ENCODE measurements around the gene NKX1-1. TPM values are rescaled to one million over a fixed set of nuclear protein-coding genes. Genes with fewer than 3 reads are reported as not detected.

Gene NKX1-1
- total and polyA plus RNA-seq, 2 experiments from 2014 or later, result not detected

DNA sequence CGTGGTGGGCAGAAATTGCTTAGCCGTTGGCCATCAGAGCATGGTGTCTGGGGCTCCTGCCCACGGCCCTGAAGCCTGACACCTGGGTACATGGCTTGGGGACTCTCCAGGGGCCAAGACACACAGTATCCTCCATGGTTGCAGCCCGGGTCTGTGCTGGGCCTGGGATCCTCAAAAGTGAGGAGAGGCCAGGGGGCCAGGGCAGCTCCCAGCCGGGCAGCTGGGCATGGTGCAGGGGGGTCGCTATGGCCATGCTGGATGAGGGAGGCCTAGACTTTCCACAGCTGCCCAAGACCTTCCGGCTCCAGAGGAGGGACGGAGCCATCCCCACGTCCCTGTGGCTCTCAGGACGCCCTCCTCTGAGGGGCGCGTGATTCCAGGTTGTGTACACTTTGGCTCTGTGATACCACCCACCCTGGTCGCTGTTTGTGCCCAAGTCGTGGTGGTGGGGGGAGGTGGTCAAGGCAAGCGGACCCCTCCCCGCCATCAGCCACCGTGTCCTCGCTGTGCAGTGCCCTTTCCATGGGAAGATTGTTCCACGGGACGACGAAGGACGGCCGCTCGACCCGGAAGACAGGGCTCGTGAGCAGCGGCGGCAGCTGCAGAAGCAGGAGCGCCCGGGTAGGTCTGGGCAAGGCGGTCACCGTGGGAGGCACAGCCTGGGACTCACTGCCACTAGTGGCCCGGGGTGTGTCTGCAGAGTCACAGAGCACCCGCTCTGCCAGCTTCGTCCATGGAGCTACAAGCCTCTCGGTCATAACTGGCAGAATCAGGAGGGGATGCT is 25.7 kb downstream of the NKX1-1 start (continued):
- TF ChIP-seq STAT1 (IDR thresholded peaks at IDR 0.05; ENCODE audit: unreplicated experiment), result no peak
- TF ChIP-seq, protein P1, sequence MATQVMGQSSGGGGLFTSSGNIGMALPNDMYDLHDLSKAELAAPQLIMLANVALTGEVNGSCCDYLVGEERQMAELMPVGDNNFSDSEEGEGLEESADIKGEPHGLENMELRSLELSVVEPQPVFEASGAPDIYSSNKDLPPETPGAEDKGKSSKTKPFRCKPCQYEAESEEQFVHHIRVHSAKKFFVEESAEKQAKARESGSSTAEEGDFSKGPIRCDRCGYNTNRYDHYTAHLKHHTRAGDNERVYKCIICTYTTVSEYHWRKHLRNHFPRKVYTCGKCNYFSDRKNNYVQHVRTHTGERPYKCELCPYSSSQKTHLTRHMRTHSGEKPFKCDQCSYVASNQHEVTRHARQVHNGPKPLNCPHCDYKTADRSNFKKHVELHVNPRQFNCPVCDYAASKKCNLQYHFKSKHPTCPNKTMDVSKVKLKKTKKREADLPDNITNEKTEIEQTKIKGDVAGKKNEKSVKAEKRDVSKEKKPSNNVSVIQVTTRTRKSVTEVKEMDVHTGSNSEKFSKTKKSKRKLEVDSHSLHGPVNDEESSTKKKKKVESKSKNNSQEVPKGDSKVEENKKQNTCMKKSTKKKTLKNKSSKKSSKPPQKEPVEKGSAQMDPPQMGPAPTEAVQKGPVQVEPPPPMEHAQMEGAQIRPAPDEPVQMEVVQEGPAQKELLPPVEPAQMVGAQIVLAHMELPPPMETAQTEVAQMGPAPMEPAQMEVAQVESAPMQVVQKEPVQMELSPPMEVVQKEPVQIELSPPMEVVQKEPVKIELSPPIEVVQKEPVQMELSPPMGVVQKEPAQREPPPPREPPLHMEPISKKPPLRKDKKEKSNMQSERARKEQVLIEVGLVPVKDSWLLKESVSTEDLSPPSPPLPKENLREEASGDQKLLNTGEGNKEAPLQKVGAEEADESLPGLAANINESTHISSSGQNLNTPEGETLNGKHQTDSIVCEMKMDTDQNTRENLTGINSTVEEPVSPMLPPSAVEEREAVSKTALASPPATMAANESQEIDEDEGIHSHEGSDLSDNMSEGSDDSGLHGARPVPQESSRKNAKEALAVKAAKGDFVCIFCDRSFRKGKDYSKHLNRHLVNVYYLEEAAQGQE (IDR thresholded peaks at IDR 0.05; ENCODE audit: unreplicated experiment), result no peak
- no peak for TF ChIP-seq CREB1 (CRISPR knock-in tag; IDR thresholded peaks at IDR 0.05; ENCODE audit: low read depth)
- no peak for TF ChIP-seq POLR2AphosphoS5 (IDR thresholded peaks at IDR 0.05; ENCODE audit: low read depth)
- no peak for TF ChIP-seq JUNB (IDR thresholded peaks at IDR 0.05; ENCODE audit: unreplicated experiment)

DNA sequence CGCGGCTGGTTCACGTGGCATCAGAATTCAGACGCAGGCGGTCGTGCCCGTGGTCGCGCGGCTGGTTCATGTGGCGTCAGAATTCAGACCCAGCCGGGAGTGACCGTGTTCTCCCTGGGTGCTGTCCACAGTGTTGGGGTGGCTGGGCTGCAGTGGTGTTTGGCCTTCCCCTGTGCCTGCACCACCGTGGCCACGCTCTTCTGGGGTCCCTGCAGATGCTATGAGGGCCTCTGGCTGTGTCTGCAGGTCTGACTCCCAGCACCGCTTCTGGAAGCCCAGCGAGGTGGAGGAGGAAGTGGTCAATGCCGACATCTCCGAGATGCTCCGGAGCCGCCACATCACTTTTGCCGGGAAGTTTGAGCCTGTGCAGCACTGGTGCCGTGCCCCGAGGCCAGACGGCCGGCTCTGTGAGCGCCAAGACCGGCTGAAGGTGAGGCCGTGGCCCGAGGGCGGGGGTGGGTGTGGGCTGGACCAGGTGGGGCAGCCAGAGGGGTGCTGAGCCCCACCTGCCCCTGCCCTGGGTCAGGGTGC is 26.4 kb downstream of the NKX1-1 start:
- no peaks in the 10 kb centered on the region for H3K79me2 ChIP-seq (replicated peaks; ENCODE audit: insufficient read depth)
- H3K4me3 ChIP-seq, result no peak overlapping the region
- H3K4me1 ChIP-seq (ENCODE audit: insufficient read depth), result no peaks in the 10 kb centered on the region
- H3K27ac ChIP-seq (ENCODE audit: low read depth), result no peak overlapping the region
- H3K4me1 Mint-ChIP-seq, result no peaks in the 10 kb centered on the region
- peaks cover 2% of the 10 kb centered on the region for H3K27me3 Mint-ChIP-seq (ENCODE audit: insufficient read depth, low read depth, poor library complexity)
- no peak overlapping the region for H3K27ac Mint-ChIP-seq
- H3K4me3 Mint-ChIP-seq, result no peak overlapping the region
- no peaks in the 10 kb centered on the region for H4K20me1 ChIP-seq (replicated peaks; ENCODE audit: insufficient read depth)
- H2AFZ ChIP-seq, result no peak overlapping the region
- H3F3A ChIP-seq (replicated peaks; ENCODE audit: low read depth), result no peaks in the 10 kb centered on the region
- no peak for DNase-seq (ENCODE audit: low spot score)
- no peaks in the 10 kb centered on the region for H3K36me3 Mint-ChIP-seq (ENCODE audit: low read depth)
- no peaks in the 10 kb centered on the region for H3K27me3 ChIP-seq (ENCODE audit: insufficient read depth)
- H3K4me2 ChIP-seq, result no peak overlapping the region
- H3K9me2 ChIP-seq (ENCODE audit: insufficient read depth), result no peaks in the 10 kb centered on the region
- no peaks in the 10 kb centered on the region for H3K9me3 Mint-ChIP-seq
- H3K36me3 ChIP-seq (ENCODE audit: insufficient read depth), result no peaks in the 10 kb centered on the region
- no peak for ATAC-seq
- TF ChIP-seq, protein P2, sequence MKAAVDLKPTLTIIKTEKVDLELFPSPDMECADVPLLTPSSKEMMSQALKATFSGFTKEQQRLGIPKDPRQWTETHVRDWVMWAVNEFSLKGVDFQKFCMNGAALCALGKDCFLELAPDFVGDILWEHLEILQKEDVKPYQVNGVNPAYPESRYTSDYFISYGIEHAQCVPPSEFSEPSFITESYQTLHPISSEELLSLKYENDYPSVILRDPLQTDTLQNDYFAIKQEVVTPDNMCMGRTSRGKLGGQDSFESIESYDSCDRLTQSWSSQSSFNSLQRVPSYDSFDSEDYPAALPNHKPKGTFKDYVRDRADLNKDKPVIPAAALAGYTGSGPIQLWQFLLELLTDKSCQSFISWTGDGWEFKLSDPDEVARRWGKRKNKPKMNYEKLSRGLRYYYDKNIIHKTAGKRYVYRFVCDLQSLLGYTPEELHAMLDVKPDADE (IDR thresholded peaks at IDR 0.05), result no peak
- TF ChIP-seq EZH2phosphoT487 (IDR thresholded peaks at IDR 0.05; ENCODE audit: unreplicated experiment) (no peak), ZNF331 (CRISPR knock-in tag; IDR thresholded peaks at IDR 0.05; ENCODE audit: low read depth) (no peak), JUNB (IDR thresholded peaks at IDR 0.05; ENCODE audit: unreplicated experiment) (no peak), NANOG (IDR thresholded peaks at IDR 0.05; ENCODE audit: borderline replicate concordance) (no peak), ZNF114 (CRISPR knock-in tag; IDR thresholded peaks at IDR 0.05) (no peak), EZH2 (IDR thresholded peaks at IDR 0.05; ENCODE audit: low read depth, unreplicated experiment) (no peak), CREB1 (CRISPR knock-in tag; IDR thresholded peaks at IDR 0.05; ENCODE audit: low read depth) (no peak)
- TF ChIP-seq, protein P1 (IDR thresholded peaks at IDR 0.05; ENCODE audit: unreplicated experiment), result no peak
